Muscle layer of colon (tissue), 2 donors: ENCODE measurements around the gene LYPLAL1.

Source experiments
- H3K27ac ChIP-seq: one replicate; pipeline ENCODE4 v1.7.0; 2013; ENCODE audit warnings: low read depth, mild to moderate bottlenecking, low read length, moderate library complexity
- H3K27me3 ChIP-seq, 2 donors: one replicate each; pipeline ENCODE4 v1.7.0; 2013; ENCODE audit warnings: low read length in 2 of 2, mild to moderate bottlenecking in 2 of 2; ENCODE audit not compliant: insufficient read depth in 2 of 2, control insufficient read depth in 1 of 2
- H3K36me3 ChIP-seq: one replicate; pipeline ENCODE4 v1.7.0; 2013; ENCODE audit warnings: mild to moderate bottlenecking, low read length; ENCODE audit not compliant: insufficient read depth
- H3K4me1 ChIP-seq: one replicate; pipeline ENCODE4 v1.7.0; 2013; ENCODE audit warnings: mild to moderate bottlenecking, low read length; ENCODE audit not compliant: insufficient read depth
- H3K4me3 ChIP-seq, 2 donors: one replicate each; pipeline ENCODE4 v1.7.0; 2013; ENCODE audit warnings: low read length in 2 of 2, low read depth in 1 of 2, mild to moderate bottlenecking in 1 of 2, moderate library complexity in 1 of 2
- H3K9ac ChIP-seq: one replicate; pipeline ENCODE4 v1.7.0; 2013; ENCODE audit warnings: low read length
- H3K9me3 ChIP-seq: one replicate; pipeline ENCODE4 v1.7.0; 2013; ENCODE audit warnings: mild to moderate bottlenecking, low read length
- donor health status: abdominal sarcoma.
- donor health status: Adenocarcinoma of cecum.

Gene LYPLAL1

DNA sequence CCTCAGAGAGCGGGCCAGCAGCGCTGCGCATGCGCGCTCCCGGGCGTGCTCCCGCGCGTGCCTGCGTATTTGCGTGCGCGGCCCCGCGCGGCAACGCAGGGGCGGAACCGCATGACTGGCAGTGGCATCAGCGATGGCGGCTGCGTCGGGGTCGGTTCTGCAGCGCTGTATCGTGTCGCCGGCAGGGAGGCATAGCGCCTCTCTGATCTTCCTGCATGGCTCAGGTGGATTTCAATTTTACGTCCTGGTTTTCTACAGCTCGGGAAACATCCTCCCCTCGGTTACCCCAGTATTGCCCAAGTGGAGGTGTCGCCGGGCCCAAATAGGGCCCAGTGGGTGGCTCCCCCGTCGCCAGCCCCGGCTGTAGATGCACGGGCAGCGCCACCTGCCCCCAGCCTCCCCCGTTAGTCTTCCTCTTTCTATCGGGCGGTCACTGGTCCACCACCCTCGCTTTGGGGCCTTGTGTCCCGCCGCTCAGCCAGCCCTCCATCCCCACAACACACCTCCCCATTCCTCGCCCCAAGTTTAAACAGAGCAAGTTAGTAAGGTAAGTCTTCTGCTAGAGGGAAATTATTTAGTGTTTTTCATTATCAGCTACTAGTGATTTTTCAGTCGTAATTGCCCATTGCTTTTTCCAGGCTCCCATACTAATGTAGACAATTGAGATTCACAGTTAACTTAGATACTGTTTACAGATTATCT lies at the start of gene LYPLAL1:
Gene LYPLAL1, plus strand, starts transcription at position 121 of the 702 bp plus-strand sequence. Its CDS starts 13 bp downstream, at position 134.
- Histone ChIP-seq H3K9ac (peak within 1 kb of the TSS; percentile 55), H3K4me3 (peak within 1 kb of the TSS; percentile 60 to 79), H3K27me3 (no peaks in the 10 kb centered on the region), H3K4me1 (peaks cover 30% of the 10 kb centered on the region), H3K27ac (peak within 1 kb of the TSS; percentile 92), H3K36me3 (no peaks in the 10 kb centered on the region), H3K9me3 (no peaks in the 10 kb centered on the region)

DNA sequence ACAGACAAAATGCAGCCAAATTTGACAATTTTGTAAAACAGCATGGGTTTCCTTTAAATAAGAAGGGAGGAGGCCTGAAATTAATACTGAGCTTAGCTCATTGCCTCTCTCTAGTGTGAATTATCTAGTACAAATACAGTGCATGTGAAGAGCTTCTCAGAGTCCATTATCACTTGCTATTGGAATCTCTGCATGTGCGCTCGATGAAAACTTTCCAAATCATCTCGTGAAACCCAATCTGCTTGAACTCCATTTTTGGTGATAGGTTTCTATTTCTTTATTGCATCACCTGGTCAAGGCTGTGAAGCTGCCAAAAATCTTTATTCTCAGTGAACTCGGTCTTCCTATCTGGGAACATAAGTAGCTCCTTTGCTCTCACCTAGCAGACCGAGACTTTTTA lies 49.5 kb upstream of the LYPLAL1 start:
- Histone ChIP-seq H3K27me3 (no peaks in the 10 kb centered on the region), H3K4me3 (no peak overlapping the region), H3K4me1 (peaks cover 7% of the 10 kb centered on the region), H3K9me3 (no peaks in the 10 kb centered on the region), H3K36me3 (no peaks in the 10 kb centered on the region), H3K9ac (no peak overlapping the region), H3K27ac (no peak overlapping the region)

DNA sequence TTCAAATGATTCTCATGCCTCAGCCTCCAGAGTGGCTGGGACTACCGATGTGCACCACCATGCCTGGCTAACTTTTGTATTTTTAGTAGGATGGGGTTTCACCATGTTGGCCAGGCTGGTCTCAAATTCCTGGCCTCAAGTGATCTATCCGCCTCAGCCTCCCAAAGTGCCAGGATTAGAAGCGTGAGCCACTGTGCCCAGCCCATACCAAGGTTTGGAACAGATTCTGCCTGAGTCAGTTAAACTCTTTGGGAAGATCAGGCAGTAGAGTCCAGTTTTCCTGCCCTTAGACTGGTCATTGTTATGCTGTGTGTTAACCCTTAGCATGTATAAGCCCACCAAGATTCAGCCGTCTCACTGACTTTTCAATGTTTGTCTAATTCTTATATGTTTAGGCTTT lies 48.3 kb upstream of the LYPLAL1 start:
- Histone ChIP-seq H3K36me3 (no peaks in the 10 kb centered on the region), H3K9ac (no peak overlapping the region), H3K4me3 (no peak overlapping the region), H3K4me1 (peaks cover 7% of the 10 kb centered on the region), H3K9me3 (no peaks in the 10 kb centered on the region), H3K27me3 (no peaks in the 10 kb centered on the region), H3K27ac (no peak overlapping the region)

DNA sequence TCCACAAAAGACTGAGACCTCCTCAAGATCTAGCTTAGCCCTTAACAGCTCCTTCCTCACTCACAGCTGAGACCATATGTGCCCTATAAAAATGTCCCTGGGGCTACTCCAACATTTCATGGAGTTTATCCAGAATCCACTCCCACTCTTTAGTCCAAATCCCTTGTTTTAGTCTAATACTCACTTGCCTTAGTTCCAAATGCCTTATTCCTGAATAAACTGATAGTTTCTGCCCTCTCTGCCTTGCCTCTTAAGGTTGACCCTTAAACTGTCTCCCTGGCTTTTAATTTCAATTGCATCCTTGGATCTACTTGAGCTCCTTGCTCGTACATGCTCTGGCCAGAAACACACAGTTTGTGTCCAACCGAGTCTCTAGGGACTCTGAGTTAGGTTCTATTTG lies 47.3 kb upstream of the LYPLAL1 start:
- no peaks in the 10 kb centered on the region for H3K9me3 ChIP-seq
- no peak overlapping the region for H3K27ac ChIP-seq
- H3K27me3 ChIP-seq: no peaks in the 10 kb centered on the region
- no peak overlapping the region for H3K9ac ChIP-seq
- no peaks in the 10 kb centered on the region for H3K36me3 ChIP-seq
- no peak overlapping the region for H3K4me3 ChIP-seq
- H3K4me1 ChIP-seq: peaks cover 7% of the 10 kb centered on the region

DNA sequence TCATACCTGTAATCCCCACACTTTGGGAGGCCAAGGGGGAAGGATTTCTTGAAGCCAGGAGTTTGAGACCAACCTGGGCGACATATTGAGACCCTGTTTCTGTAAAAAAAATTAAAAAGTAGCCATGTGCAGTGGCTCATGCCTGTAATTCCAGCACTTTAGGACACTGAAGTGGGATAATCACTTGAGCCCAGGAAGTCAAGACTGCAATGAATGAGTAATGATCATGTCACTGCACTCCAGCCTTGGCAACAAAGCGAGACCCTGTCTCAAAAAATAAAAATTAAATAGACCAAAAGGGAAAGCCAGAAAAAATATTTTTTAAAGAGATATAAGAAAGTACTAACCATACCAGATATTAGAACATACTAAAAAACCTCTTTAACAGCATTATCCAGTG lies 44.7 kb upstream of the LYPLAL1 start:
- Histone ChIP-seq H3K36me3 (no peaks in the 10 kb centered on the region), H3K4me1 (peaks cover 7% of the 10 kb centered on the region), H3K9me3 (no peaks in the 10 kb centered on the region), H3K4me3 (no peak overlapping the region), H3K27me3 (no peaks in the 10 kb centered on the region), H3K27ac (no peak overlapping the region), H3K9ac (no peak overlapping the region)

DNA sequence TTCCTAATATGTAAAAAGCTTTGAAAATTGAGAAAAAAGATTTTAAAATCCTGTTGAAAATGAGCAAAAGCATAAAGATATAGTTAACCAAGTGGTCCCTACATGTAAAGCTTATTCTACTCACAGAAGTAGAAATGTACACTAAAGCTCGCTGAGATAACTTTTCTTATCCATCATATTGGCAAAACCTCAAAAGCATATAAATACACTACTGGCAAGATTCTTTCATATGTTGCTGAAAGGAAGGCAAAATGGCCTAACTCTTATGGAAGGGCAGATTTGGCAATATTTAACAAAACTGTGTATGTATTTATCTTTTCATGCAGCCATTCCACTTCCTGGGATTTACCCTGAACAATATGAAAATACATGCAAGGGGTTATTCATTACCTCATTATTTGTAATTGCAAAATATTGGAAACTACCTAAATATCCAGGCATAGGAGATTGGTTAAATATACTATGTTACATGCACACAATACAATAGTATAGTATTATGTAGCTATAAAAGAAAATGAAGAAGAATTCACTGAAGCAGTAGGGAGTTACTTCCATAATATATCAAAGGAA lies 43.2 kb upstream of the LYPLAL1 start:
- Histone ChIP-seq H3K27ac (no peak overlapping the region), H3K9ac (no peak overlapping the region), H3K36me3 (no peaks in the 10 kb centered on the region), H3K27me3 (no peaks in the 10 kb centered on the region), H3K4me3 (no peak overlapping the region), H3K4me1 (peaks cover 7% of the 10 kb centered on the region), H3K9me3 (no peaks in the 10 kb centered on the region)

DNA sequence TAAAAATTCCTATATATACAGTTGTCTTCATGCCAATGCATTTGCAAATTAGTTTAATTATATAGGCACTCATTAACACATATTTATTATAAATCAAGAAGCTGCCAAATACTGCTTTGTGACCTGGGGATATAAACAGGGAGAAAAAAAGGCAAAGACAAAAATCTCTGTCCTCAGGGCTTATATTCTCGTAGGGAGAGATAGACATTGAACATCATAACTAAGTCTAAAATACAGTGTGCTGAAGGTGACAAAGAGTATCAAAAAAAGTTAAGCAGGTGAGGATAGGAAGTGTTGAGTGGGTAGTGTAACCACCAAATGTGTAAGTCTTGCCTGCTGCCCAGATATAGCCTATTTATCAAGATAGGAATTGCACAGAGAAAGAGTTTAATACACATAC lies 40.7 kb upstream of the LYPLAL1 start:
- no peak overlapping the region for H3K9ac ChIP-seq
- H3K27me3 ChIP-seq: no peaks in the 10 kb centered on the region
- H3K9me3 ChIP-seq: no peaks in the 10 kb centered on the region
- H3K4me1 ChIP-seq: no peaks in the 10 kb centered on the region
- H3K36me3 ChIP-seq: no peaks in the 10 kb centered on the region
- H3K4me3 ChIP-seq: no peak overlapping the region
- no peak overlapping the region for H3K27ac ChIP-seq

DNA sequence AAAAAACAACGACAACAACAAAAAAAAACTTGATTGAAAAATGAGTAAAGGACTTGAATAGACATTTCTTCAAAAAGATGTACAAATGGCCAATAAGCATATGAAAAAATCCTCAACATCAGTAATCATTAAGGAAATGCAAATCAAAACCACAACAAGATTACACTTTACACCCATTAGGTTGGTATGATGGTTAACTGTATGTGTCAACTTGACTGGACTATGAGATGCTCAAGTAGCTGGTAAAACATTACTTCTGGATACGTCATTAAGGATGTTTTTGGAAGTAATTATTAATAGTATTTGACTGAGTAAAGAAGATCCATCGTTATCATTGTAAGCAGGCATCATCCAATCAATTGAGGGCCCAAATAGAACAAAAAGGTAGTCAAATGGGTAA lies 34.9 kb upstream of the LYPLAL1 start:
- Histone ChIP-seq H3K27ac (no peak overlapping the region), H3K4me1 (no peaks in the 10 kb centered on the region), H3K4me3 (no peak overlapping the region), H3K27me3 (no peaks in the 10 kb centered on the region), H3K9me3 (no peaks in the 10 kb centered on the region), H3K36me3 (no peaks in the 10 kb centered on the region), H3K9ac (no peak overlapping the region)

DNA sequence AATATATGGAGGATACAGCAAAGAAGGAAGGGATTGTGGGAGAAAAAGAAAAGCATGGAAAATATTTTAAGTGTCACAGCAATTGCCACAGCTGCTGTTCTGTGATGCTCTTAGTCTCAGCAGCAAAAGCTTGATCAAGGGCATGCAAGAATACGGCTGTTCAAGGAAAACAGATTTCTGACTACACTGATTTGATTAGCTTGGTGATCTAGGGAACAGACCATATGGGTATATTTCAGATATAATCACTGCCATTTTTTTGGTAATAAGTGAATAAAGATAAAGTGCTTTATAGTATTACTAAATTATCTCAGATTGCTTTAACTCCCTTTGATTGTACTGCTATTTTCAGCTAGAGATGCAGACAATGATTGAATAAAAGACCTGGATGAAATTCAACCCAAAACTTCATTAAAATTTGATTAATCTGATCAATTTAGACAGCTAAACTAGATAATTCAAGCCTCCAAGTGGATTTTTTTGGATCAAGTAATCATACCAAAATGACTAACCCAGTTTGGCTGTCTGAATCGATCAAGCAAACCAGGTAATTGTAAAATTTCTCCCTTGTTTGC lies 33.3 kb upstream of the LYPLAL1 start:
- Histone ChIP-seq H3K27me3 (no peaks in the 10 kb centered on the region), H3K4me1 (no peaks in the 10 kb centered on the region), H3K4me3 (no peak overlapping the region), H3K27ac (no peak overlapping the region), H3K36me3 (no peaks in the 10 kb centered on the region), H3K9ac (no peak overlapping the region), H3K9me3 (no peaks in the 10 kb centered on the region)

DNA sequence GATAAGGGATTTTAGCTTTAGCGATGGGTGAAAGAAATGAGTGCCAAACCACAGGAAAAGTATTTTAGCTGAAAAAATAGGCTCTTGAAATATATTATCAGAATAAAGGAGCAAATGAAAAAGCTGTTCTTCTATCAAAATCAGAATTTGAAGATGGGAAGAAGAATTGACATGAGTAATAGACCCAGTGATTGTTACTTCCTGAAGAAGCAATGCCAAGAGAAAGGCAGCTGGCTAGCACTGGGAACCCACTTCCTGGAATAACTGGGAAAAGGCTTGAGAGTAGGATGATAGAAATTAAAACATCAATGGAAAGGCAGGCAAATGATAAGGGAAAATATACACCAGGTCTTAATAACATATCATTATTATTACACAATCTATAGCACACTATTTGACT lies 29.9 kb upstream of the LYPLAL1 start:
- H3K4me1 ChIP-seq: no peaks in the 10 kb centered on the region
- no peak overlapping the region for H3K9ac ChIP-seq
- no peak overlapping the region for H3K4me3 ChIP-seq
- no peaks in the 10 kb centered on the region for H3K36me3 ChIP-seq
- H3K27ac ChIP-seq: no peak overlapping the region
- no peaks in the 10 kb centered on the region for H3K9me3 ChIP-seq
- no peaks in the 10 kb centered on the region for H3K27me3 ChIP-seq

DNA sequence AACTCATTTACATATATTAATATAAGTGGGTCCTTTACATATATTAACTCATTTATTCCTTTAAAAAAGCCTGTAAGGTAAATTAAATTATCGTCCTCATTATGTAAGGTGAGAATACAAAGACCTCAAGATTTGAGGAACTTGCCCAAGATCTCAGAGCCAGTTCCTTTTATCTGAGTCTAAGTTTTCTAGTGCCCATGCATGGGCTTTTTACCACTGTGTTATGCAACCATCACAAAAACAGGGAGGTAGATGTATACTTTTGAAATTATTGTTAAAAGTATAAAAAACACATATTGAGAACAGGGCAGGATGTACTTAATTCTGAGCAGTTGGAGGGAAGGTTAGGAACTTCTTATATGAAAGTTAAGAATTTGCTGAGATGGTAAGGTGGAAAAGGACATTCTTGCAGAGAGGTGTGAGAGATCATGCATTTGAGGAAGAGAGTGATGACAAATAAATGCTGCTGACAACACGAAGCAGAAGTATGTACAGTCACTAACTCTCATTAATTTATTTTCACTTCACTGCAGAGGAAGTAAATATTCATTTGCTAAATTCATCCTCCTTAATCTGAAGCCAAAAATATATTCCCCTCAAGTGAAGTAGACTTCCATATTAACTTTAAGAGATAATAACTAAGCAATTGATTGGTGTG lies 28.9 kb upstream of the LYPLAL1 start:
- H3K4me1 ChIP-seq: no peaks in the 10 kb centered on the region
- H3K27ac ChIP-seq: no peak overlapping the region

More for the DNA sequence above, 28.9 kb upstream of the LYPLAL1 start:
- H3K36me3 ChIP-seq: no peaks in the 10 kb centered on the region
- no peak overlapping the region for H3K9ac ChIP-seq
- no peaks in the 10 kb centered on the region for H3K9me3 ChIP-seq
- no peak overlapping the region for H3K4me3 ChIP-seq
- no peaks in the 10 kb centered on the region for H3K27me3 ChIP-seq
